H1 (cell line): Measurements from ENCODE around the gene PARP14. TPM values are rescaled to one million over a fixed set of nuclear protein-coding genes. Genes with fewer than 3 reads are reported as not detected.
"Not testable (repeated sequence)": the region's sequence is repeated elsewhere in the genome, so short reads cannot be mapped to it uniquely, and the experiment has no call there.

Experiments
- CTCF ChIA-PET: fragments of 300-600 bp; sonication (Branson Sonifier 250); formaldehyde crosslinking; loops from one replicate; lab custom pipeline; 2021; ENCODE audit not compliant: partially characterized antibody; lab: Charles Lee
- POLR2A ChIA-PET: fragments of 300-600 bp; sonication (Branson Sonifier 250); formaldehyde crosslinking; loops from one replicate; lab custom pipeline; 2021; ENCODE audit warnings: inconsistent platforms; ENCODE audit not compliant: partially characterized antibody; lab: Charles Lee
- DNase-seq, 2 experiments: peaks; one replicate each; pipeline versions ENCODE4 v3.0.0 to v3.0.0-alpha.2; 2010 to 2022; ENCODE audit warnings: low spot score in 2 of 2, low read depth in 1 of 2, mixed read lengths in 1 of 2
- FAIRE-seq: peaks from 2 replicates; lab custom pipeline; 2011; peaks lifted over from hg19 to GRCh38; lab: Jason Lieb, UNC
- H2AFZ ChIP-seq: 2 replicates; pipeline ENCODE4 v1.8.1; 2012; ENCODE audit warnings: low read length, inconsistent platforms
- H2AK5ac ChIP-seq: 2 replicates; pipeline ENCODE4 v1.6.1; 2013; ENCODE audit warnings: low read depth, low read length
- H2BK120ac ChIP-seq: replicated peaks from 2 replicates; pipeline ENCODE3; 2013; ENCODE audit warnings: low read depth, low read length, inconsistent platforms
- H2BK12ac ChIP-seq: 2 replicates; pipeline ENCODE4 v1.6.1; 2013; ENCODE audit warnings: low read depth, low read length
- H2BK15ac ChIP-seq: 2 replicates; pipeline ENCODE4 v1.6.1; 2013; ENCODE audit warnings: low read length
- H2BK20ac ChIP-seq: 2 replicates; pipeline ENCODE4 v1.6.1; 2013; ENCODE audit warnings: low read length
- H2BK5ac ChIP-seq: 2 replicates; pipeline ENCODE4 v1.6.1; 2013; ENCODE audit warnings: low read depth, low read length
- H3K14ac ChIP-seq: 2 replicates; pipeline ENCODE4 v1.6.1; 2013; ENCODE audit warnings: inconsistent platforms; ENCODE audit not compliant: insufficient read length
- H3K18ac ChIP-seq: 2 replicates; pipeline ENCODE4 v1.6.1; 2013; ENCODE audit warnings: low read length; ENCODE audit errors: extremely low read depth
- H3K23ac ChIP-seq: 2 replicates; pipeline ENCODE4 v1.6.1; 2013; ENCODE audit warnings: inconsistent platforms; ENCODE audit not compliant: insufficient read length
- H3K23me2 ChIP-seq: 2 replicates; pipeline ENCODE4 v1.6.1; 2013; ENCODE audit warnings: low read depth, low read length
- H3K27ac ChIP-seq: 2 replicates; pipeline ENCODE4 v1.6.1; 2011; ENCODE audit warnings: low read depth, low read length, inconsistent platforms
- H3K27me3 ChIP-seq, 4 experiments: replicated peaks in 1 of 4; 1 replicate in 1 of 4; 2 replicates in 3 of 4; pipeline versions ENCODE4 v1.6.1 to v1.8.1; 2011 to 2013; ENCODE audit warnings: low read length in 3 of 4, mild to moderate bottlenecking in 3 of 4, inconsistent platforms in 2 of 4, mixed read lengths in 2 of 4, moderate library complexity in 1 of 4; ENCODE audit not compliant: control insufficient read depth in 3 of 4, insufficient read depth in 3 of 4; ENCODE audit errors: extremely low read depth in 1 of 4
- H3K36me3 ChIP-seq, 4 experiments: 2 replicates each; pipeline versions ENCODE4 v1.6.1 to v1.8.1; 2011 to 2013; ENCODE audit warnings: mild to moderate bottlenecking in 4 of 4, low read length in 3 of 4, moderate library complexity in 2 of 4, control low read depth in 1 of 4, inconsistent platforms in 1 of 4; ENCODE audit not compliant: insufficient read depth in 4 of 4, control insufficient read depth in 2 of 4
- H3K4ac ChIP-seq: replicated peaks from 2 replicates; pipeline ENCODE3; 2013; ENCODE audit warnings: low read length, low read depth, mixed read lengths, inconsistent platforms; ENCODE audit not compliant: insufficient read length
- H3K4me1 ChIP-seq, 4 experiments: replicated peaks in 1 of 4; 1 replicate in 1 of 4; 2 replicates in 3 of 4; pipeline versions ENCODE4 v1.6.1 to v1.8.1; 2011 to 2013; ENCODE audit warnings: low read length in 3 of 4, inconsistent platforms in 2 of 4, mixed read lengths in 1 of 4; ENCODE audit not compliant: insufficient read depth in 4 of 4, control insufficient read depth in 3 of 4
- H3K4me2 ChIP-seq, 2 experiments: 2 replicates each; pipeline versions ENCODE4 v1.6.1 to v1.8.1; 2011 to 2013; ENCODE audit warnings: low read depth in 2 of 2, low read length in 2 of 2, control low read depth in 1 of 2, inconsistent platforms in 1 of 2, mild to moderate bottlenecking in 1 of 2; ENCODE audit not compliant: insufficient read depth in 1 of 2
- H3K4me3 ChIP-seq, 4 experiments: fragments of 200-600, 300-600 bp in 1 of 4; sonication (generic), shearing (Covaris generic), sonication (Bioruptor Twin) in 1 of 4; 2 replicates each; pipeline versions ENCODE4 v1.5.1 to v1.8.1; 2011 to 2016; ENCODE audit warnings: low read length in 4 of 4, low read depth in 3 of 4, control low read depth in 2 of 4, inconsistent platforms in 2 of 4, mild to moderate bottlenecking in 2 of 4, mixed read lengths in 1 of 4, moderate library complexity in 1 of 4; ENCODE audit not compliant: insufficient read depth in 2 of 4; ENCODE audit errors: extremely low read depth in 1 of 4
- H3K56ac ChIP-seq: replicated peaks from 2 replicates; pipeline ENCODE3; 2013; ENCODE audit warnings: low read depth, mild to moderate bottlenecking, mixed read lengths, low read length, inconsistent platforms; ENCODE audit not compliant: insufficient read length
- H3K79me1 ChIP-seq: 2 replicates; pipeline ENCODE4 v1.6.1; 2013; ENCODE audit warnings: low read depth, low read length, control low read depth
- H3K79me2 ChIP-seq, 2 experiments: 2 replicates each; pipeline versions ENCODE4 v1.6.1 to v1.8.1; 2012 to 2013; ENCODE audit warnings: low read length in 2 of 2, mild to moderate bottlenecking in 2 of 2, inconsistent platforms in 1 of 2; ENCODE audit not compliant: insufficient read depth in 2 of 2, control insufficient read depth in 1 of 2
- H3K9ac ChIP-seq, 4 experiments: replicated peaks in 1 of 4; 1 replicate in 1 of 4; 2 replicates in 3 of 4; pipeline versions ENCODE4 v1.6.1 to v1.8.1; 2011 to 2013; ENCODE audit warnings: low read depth in 3 of 4, low read length in 3 of 4, control low read depth in 2 of 4, mild to moderate bottlenecking in 2 of 4, moderate library complexity in 2 of 4, inconsistent platforms in 1 of 4; ENCODE audit errors: extremely low read depth in 1 of 4
- H3K9me3 ChIP-seq, 2 experiments: 2 replicates each; pipeline versions ENCODE4 v1.6.1 to v1.8.1; 2012 to 2013; ENCODE audit warnings: mild to moderate bottlenecking in 2 of 2, moderate library complexity in 2 of 2, control low read depth in 1 of 2, inconsistent platforms in 1 of 2, low read depth in 1 of 2, low read length in 1 of 2, mixed read lengths in 1 of 2; ENCODE audit not compliant: insufficient read depth in 2 of 2
- H4K20me1 ChIP-seq, 2 experiments: replicated peaks in 1 of 2; 2 replicates each; pipeline versions ENCODE3 to v1.8.1; 2011 to 2013; ENCODE audit warnings: inconsistent platforms in 2 of 2, low read length in 2 of 2, mild to moderate bottlenecking in 1 of 2; ENCODE audit not compliant: insufficient read depth in 2 of 2, control insufficient read depth in 1 of 2
- H4K5ac ChIP-seq: 2 replicates; pipeline ENCODE4 v1.6.1; 2013; ENCODE audit warnings: low read length, low read depth, mixed read lengths, inconsistent platforms; ENCODE audit not compliant: insufficient read length
- H4K8ac ChIP-seq: 2 replicates; pipeline ENCODE4 v1.8.0; 2013; ENCODE audit warnings: mild to moderate bottlenecking, moderate library complexity, low read length, inconsistent platforms; ENCODE audit not compliant: insufficient read depth; ENCODE audit errors: extremely low read depth
- H4K91ac ChIP-seq: replicated peaks from 2 replicates; pipeline ENCODE3; 2013; ENCODE audit warnings: low read length, mixed read lengths, inconsistent platforms; ENCODE audit not compliant: insufficient read length
- NRF1 ChIP-seq: IDR thresholded peaks from 2 replicates; pipeline ENCODE4 v1.6.1; 2011; ENCODE audit warnings: mild to moderate bottlenecking, low read depth, low read length, improper control_type of control experiment
- WGBS, 2 experiments: shearing (Covaris generic) in 1 of 2; methylation state at CpG; one replicate each; pipeline versions ENCODE4 v1.1.6 to v1.1.7; 2013 to 2015; ENCODE audit warnings: low lambda C conversion rate in 2 of 2, mixed read lengths in 2 of 2, inconsistent platforms in 1 of 2, low coverage in 1 of 2, missing lambda C conversion rate in 1 of 2; ENCODE audit not compliant: insufficient replicate concordance in 2 of 2, insufficient coverage in 1 of 2, insufficient read length in 1 of 2; ENCODE audit errors: extremely low coverage in 1 of 2, missing lambda C conversion rate in 1 of 2; 5-methylcytosine and 5-hydroxymethylcytosine counted together
- polyA plus RNA-seq, 7 experiments: library from polyadenylated mRNA; depleted of rRNA in 3 of 7; stranded (reverse) in 5 of 7; unstranded in 2 of 7; fragments of >200 nt in 5 of 7; fragments of 200-250 nt in 2 of 7; gene quantifications; 1 replicate in 5 of 7; 2 replicates in 1 of 7; 4 replicates in 1 of 7; pipeline versions ENCODE4 v1.2.1 to v1.2.3, GENCODE V29; 2011 to 2013; ENCODE audit warnings: missing spikeins in 2 of 7, mixed read lengths in 2 of 7
- total RNA-seq: library from RNA; stranded (reverse); fragmentation: NEBNext Ultra II Directional; extraction: Animal tissue kit (Norgen Biotek cat#: 25700); gene quantifications from 2 replicates; pipeline ENCODE4 v1.2.1, GENCODE V29; 2021

The PARP14 gene
- total and polyA plus RNA-seq, 2 of the 8 experiments (the other 6 are each of a cell fraction or from before 2014, with no cell fraction given) = 12.6 to 17.6 TPM

GRCh38 chr3:122730240-122730639 lies 49.6 kb downstream of the PARP14 start (continued):
- no peak for TF ChIP-seq NRF1

GRCh38 chr3:122732682-122733525 lies 52.3 kb downstream of the PARP14 start:
- H3K9ac ChIP-seq, H3K27ac ChIP-seq, H2BK120ac ChIP-seq, H3K4me1 ChIP-seq, H3K27me3 ChIP-seq, H2BK20ac ChIP-seq, POLR2A ChIA-PET, H4K20me1 ChIP-seq, H3K14ac ChIP-seq, H3K4me3 ChIP-seq, H2AFZ ChIP-seq, H3K4me2 ChIP-seq, H4K5ac ChIP-seq, H3K56ac ChIP-seq, H3K79me2 ChIP-seq, H3K4ac ChIP-seq, H4K91ac ChIP-seq, H2BK5ac ChIP-seq, DNase-seq, H2BK12ac ChIP-seq, H2BK15ac ChIP-seq, H3K23me2 ChIP-seq, H2AK5ac ChIP-seq, FAIRE-seq, H3K79me1 ChIP-seq, H3K36me3 ChIP-seq, H3K23ac ChIP-seq, H4K8ac ChIP-seq, H3K18ac ChIP-seq: not testable (repeated sequence)
- CTCF ChIA-PET = interaction anchor here (0.6 kb wide), 1 partner anchor 89 kb away, joined by 3 read pairs; no protein-coding TSS in a partner anchor
- WGBS, 2 experiments = 93% methylated on average over 20 of the region's 22 CpGs; no CpG with 5 or more reads in 1 of the 2 experiments
- H3K9me3 ChIP-seq = peaks cover 15 to 17% of the 10 kb centered on the region in 2 experiments; a peak in 3 of 4 replicates
